Stomach (tissue), 4 donors: ENCODE results near the gene TRIM69.

ENCODE experiments used
- EP300 ChIP-seq: sonication (generic); formaldehyde crosslinking; IDR thresholded peaks from one replicate; pipeline ENCODE4 v1.6.1; 2017; ENCODE audit warnings: antibody characterized with exemption
- POLR2A ChIP-seq, 4 donors: fragments of 450-650 bp; IDR thresholded peaks; one replicate each; pipeline ENCODE4 v1.6.1; 2016; ENCODE audit warnings: antibody characterized with exemption in 4 of 4, control low read depth in 2 of 4, mild to moderate bottlenecking in 1 of 4, moderate library complexity in 1 of 4
- POLR2AphosphoS5 ChIP-seq, 3 donors: sonication (generic); formaldehyde crosslinking; IDR thresholded peaks; one replicate each; pipeline ENCODE4 v1.6.1; 2016; ENCODE audit warnings: antibody characterized with exemption in 3 of 3
- TF ChIP-seq, protein P1 (sequence below), 7 experiments: fragments of 450-650 bp in 4 of 7; fragments of 200-600 bp in 3 of 7; sonication (generic) in 3 of 7; IDR thresholded peaks; one replicate each; pipeline ENCODE4 v1.5.1; 2016 to 2019; ENCODE audit warnings: antibody characterized with exemption in 7 of 7, control low read depth in 2 of 7, mild to moderate bottlenecking in 1 of 7

DNA sequence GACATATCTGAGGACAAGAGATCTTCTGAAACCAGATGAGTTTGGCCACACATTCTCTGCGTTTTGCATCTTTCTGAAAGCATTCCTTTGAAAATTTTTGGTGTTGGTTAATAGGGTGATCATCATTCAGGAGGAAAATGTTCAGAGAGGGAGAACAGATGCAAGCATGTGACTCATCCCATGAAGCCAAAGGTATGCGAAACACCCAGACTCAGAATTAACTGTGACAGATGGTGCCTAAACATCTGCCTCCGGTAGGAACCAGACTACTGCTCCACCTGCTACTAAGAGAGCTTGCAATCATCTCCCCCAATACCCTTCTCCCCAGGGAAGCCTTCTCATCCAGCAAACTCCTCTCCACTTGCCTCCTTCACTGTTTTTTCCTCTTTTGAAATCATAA is 46.2 kb downstream of the TRIM69 start:
- no peak for TF ChIP-seq POLR2A (IDR thresholded peaks at IDR 0.05)
- TF ChIP-seq, protein P1, sequence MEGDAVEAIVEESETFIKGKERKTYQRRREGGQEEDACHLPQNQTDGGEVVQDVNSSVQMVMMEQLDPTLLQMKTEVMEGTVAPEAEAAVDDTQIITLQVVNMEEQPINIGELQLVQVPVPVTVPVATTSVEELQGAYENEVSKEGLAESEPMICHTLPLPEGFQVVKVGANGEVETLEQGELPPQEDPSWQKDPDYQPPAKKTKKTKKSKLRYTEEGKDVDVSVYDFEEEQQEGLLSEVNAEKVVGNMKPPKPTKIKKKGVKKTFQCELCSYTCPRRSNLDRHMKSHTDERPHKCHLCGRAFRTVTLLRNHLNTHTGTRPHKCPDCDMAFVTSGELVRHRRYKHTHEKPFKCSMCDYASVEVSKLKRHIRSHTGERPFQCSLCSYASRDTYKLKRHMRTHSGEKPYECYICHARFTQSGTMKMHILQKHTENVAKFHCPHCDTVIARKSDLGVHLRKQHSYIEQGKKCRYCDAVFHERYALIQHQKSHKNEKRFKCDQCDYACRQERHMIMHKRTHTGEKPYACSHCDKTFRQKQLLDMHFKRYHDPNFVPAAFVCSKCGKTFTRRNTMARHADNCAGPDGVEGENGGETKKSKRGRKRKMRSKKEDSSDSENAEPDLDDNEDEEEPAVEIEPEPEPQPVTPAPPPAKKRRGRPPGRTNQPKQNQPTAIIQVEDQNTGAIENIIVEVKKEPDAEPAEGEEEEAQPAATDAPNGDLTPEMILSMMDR (IDR thresholded peaks at IDR 0.05) = no peak
- TF ChIP-seq POLR2AphosphoS5 (IDR thresholded peaks at IDR 0.05) = no peak
- no peak for TF ChIP-seq EP300
